ENCODE results near the gene MSI2.

MSI2 gene

GRCh38 chr17:57459286-57459915 lies 203.1 kb downstream of the MSI2 start:
- no peak overlapping the region for H3K27ac ChIP-seq (ENCODE audit: low read depth, low read length)
- no peaks in the 10 kb centered on the region for H3K27me3 ChIP-seq (ENCODE audit: control insufficient read depth, insufficient read depth, low read length)
- no peak overlapping the region for H3K9ac ChIP-seq (ENCODE audit: low read length)
- H3K4me1 ChIP-seq (ENCODE audit: control insufficient read depth, insufficient read depth, low read length): no peaks in the 10 kb centered on the region
- H3K36me3 ChIP-seq (ENCODE audit: control insufficient read depth, insufficient read depth, low read length): no peaks in the 10 kb centered on the region
- H3K4me3 ChIP-seq (ENCODE audit: low read length): no peak overlapping the region

- H3K4me3 ChIP-seq (ENCODE audit: low read length): no peak overlapping the region
- no peaks in the 10 kb centered on the region for H3K36me3 ChIP-seq (ENCODE audit: control insufficient read depth, insufficient read depth, low read length)
- H3K27me3 ChIP-seq (ENCODE audit: control insufficient read depth, insufficient read depth, low read length): no peaks in the 10 kb centered on the region
- H3K27ac ChIP-seq (ENCODE audit: low read depth, low read length): no peak overlapping the region
- H3K9ac ChIP-seq (ENCODE audit: low read length): no peak overlapping the region
- no peaks in the 10 kb centered on the region for H3K4me1 ChIP-seq (ENCODE audit: control insufficient read depth, insufficient read depth, low read length)
Measured at GRCh38 chr17:57461082-57461481, 204.8 kb downstream of the MSI2 start.

- H3K9ac ChIP-seq (ENCODE audit: low read length): no peak overlapping the region
- no peak overlapping the region for H3K27ac ChIP-seq (ENCODE audit: low read depth, low read length)
Measured at GRCh38 chr17:57462007-57462579, 205.8 kb downstream of the MSI2 start.

GRCh38 chr17:57463103-57463885 lies 207.0 kb downstream of the MSI2 start:
- Histone ChIP-seq H3K27me3 (ENCODE audit: control insufficient read depth, insufficient read depth, low read length) (no peaks in the 10 kb centered on the region), H3K27ac (ENCODE audit: low read depth, low read length) (no peak overlapping the region), H3K4me1 (ENCODE audit: control insufficient read depth, insufficient read depth, low read length) (no peaks in the 10 kb centered on the region), H3K9ac (ENCODE audit: low read length) (no peak overlapping the region), H3K4me3 (ENCODE audit: low read length) (no peak overlapping the region), H3K36me3 (ENCODE audit: control insufficient read depth, insufficient read depth, low read length) (no peaks in the 10 kb centered on the region)

More at GRCh38 chr17:57462007-57462579, 205.8 kb downstream of the MSI2 start:
- no peaks in the 10 kb centered on the region for H3K27me3 ChIP-seq (ENCODE audit: control insufficient read depth, insufficient read depth, low read length)
- H3K4me1 ChIP-seq (ENCODE audit: control insufficient read depth, insufficient read depth, low read length): no peaks in the 10 kb centered on the region
- H3K4me3 ChIP-seq (ENCODE audit: low read length): no peak overlapping the region
- no peaks in the 10 kb centered on the region for H3K36me3 ChIP-seq (ENCODE audit: control insufficient read depth, insufficient read depth, low read length)

GRCh38 chr17:57464191-57464864 lies 208.0 kb downstream of the MSI2 start:
- H3K27ac ChIP-seq (ENCODE audit: low read depth, low read length): no peak overlapping the region
- no peak overlapping the region for H3K4me3 ChIP-seq (ENCODE audit: low read length)
- no peaks in the 10 kb centered on the region for H3K4me1 ChIP-seq (ENCODE audit: control insufficient read depth, insufficient read depth, low read length)
- H3K9ac ChIP-seq (ENCODE audit: low read length): no peak overlapping the region
- H3K36me3 ChIP-seq (ENCODE audit: control insufficient read depth, insufficient read depth, low read length): no peaks in the 10 kb centered on the region
- no peaks in the 10 kb centered on the region for H3K27me3 ChIP-seq (ENCODE audit: control insufficient read depth, insufficient read depth, low read length)

- H3K4me1 ChIP-seq (ENCODE audit: control insufficient read depth, insufficient read depth, low read length): no peaks in the 10 kb centered on the region
- H3K27ac ChIP-seq (ENCODE audit: low read depth, low read length): no peak overlapping the region
- H3K36me3 ChIP-seq (ENCODE audit: control insufficient read depth, insufficient read depth, low read length): no peaks in the 10 kb centered on the region
- no peak overlapping the region for H3K4me3 ChIP-seq (ENCODE audit: low read length)
- H3K9ac ChIP-seq (ENCODE audit: low read length): no peak overlapping the region
- H3K27me3 ChIP-seq (ENCODE audit: control insufficient read depth, insufficient read depth, low read length): no peaks in the 10 kb centered on the region
Measured at GRCh38 chr17:57465610-57466009, 209.3 kb downstream of the MSI2 start.

GRCh38 chr17:57466017-57466471 lies 209.7 kb downstream of the MSI2 start:
- H3K9ac ChIP-seq (ENCODE audit: low read length): no peak overlapping the region
- no peaks in the 10 kb centered on the region for H3K4me1 ChIP-seq (ENCODE audit: control insufficient read depth, insufficient read depth, low read length)

GRCh38 chr17:57466521-57466920 lies 210.2 kb downstream of the MSI2 start:
- Histone ChIP-seq H3K27me3 (ENCODE audit: control insufficient read depth, insufficient read depth, low read length) (no peaks in the 10 kb centered on the region), H3K36me3 (ENCODE audit: control insufficient read depth, insufficient read depth, low read length) (no peaks in the 10 kb centered on the region), H3K9ac (ENCODE audit: low read length) (no peak overlapping the region), H3K4me1 (ENCODE audit: control insufficient read depth, insufficient read depth, low read length) (no peaks in the 10 kb centered on the region), H3K27ac (ENCODE audit: low read depth, low read length) (no peak overlapping the region), H3K4me3 (ENCODE audit: low read length) (no peak overlapping the region)

More at GRCh38 chr17:57466017-57466471, 209.7 kb downstream of the MSI2 start:
- no peaks in the 10 kb centered on the region for H3K36me3 ChIP-seq (ENCODE audit: control insufficient read depth, insufficient read depth, low read length)
- no peaks in the 10 kb centered on the region for H3K27me3 ChIP-seq (ENCODE audit: control insufficient read depth, insufficient read depth, low read length)
- H3K27ac ChIP-seq (ENCODE audit: low read depth, low read length): no peak overlapping the region
- no peak overlapping the region for H3K4me3 ChIP-seq (ENCODE audit: low read length)

- H3K27me3 ChIP-seq (ENCODE audit: control insufficient read depth, insufficient read depth, low read length): no peaks in the 10 kb centered on the region
- no peaks in the 10 kb centered on the region for H3K4me1 ChIP-seq (ENCODE audit: control insufficient read depth, insufficient read depth, low read length)
- H3K27ac ChIP-seq (ENCODE audit: low read depth, low read length): no peak overlapping the region
- H3K36me3 ChIP-seq (ENCODE audit: control insufficient read depth, insufficient read depth, low read length): no peaks in the 10 kb centered on the region
- no peak overlapping the region for H3K4me3 ChIP-seq (ENCODE audit: low read length)
- H3K9ac ChIP-seq (ENCODE audit: low read length): no peak overlapping the region
Measured at GRCh38 chr17:57467226-57467625, 210.9 kb downstream of the MSI2 start.

GRCh38 chr17:57467801-57468200 lies 211.5 kb downstream of the MSI2 start:
- Histone ChIP-seq H3K9ac (ENCODE audit: low read length) (no peak overlapping the region), H3K4me3 (ENCODE audit: low read length) (no peak overlapping the region), H3K36me3 (ENCODE audit: control insufficient read depth, insufficient read depth, low read length) (no peaks in the 10 kb centered on the region), H3K4me1 (ENCODE audit: control insufficient read depth, insufficient read depth, low read length) (no peaks in the 10 kb centered on the region), H3K27me3 (ENCODE audit: control insufficient read depth, insufficient read depth, low read length) (no peaks in the 10 kb centered on the region), H3K27ac (ENCODE audit: low read depth, low read length) (no peak overlapping the region)

GRCh38 chr17:57468932-57469775 lies 212.8 kb downstream of the MSI2 start:
- Histone ChIP-seq H3K4me3 (ENCODE audit: low read length) (no peak overlapping the region), H3K27me3 (ENCODE audit: control insufficient read depth, insufficient read depth, low read length) (no peaks in the 10 kb centered on the region), H3K36me3 (ENCODE audit: control insufficient read depth, insufficient read depth, low read length) (no peaks in the 10 kb centered on the region), H3K9ac (ENCODE audit: low read length) (no peak overlapping the region), H3K4me1 (ENCODE audit: control insufficient read depth, insufficient read depth, low read length) (no peaks in the 10 kb centered on the region), H3K27ac (ENCODE audit: low read depth, low read length) (no peak overlapping the region)
